GM21737 (cell line): Measurements from ENCODE around the gene GPN2.
A peak's percentile ranks its signal among the peaks of the same experiment; 100 is the strongest.
"Not testable (repeated sequence)": the region's sequence is repeated elsewhere in the genome, so short reads cannot be mapped to it uniquely, and the experiment has no call there.

Experiments used
- ATAC-seq: cut with Tn5 transposase; IDR thresholded peaks from one replicate; pipeline ENCODE4 v1.9.1; 2021; ENCODE audit warnings: mild to moderate bottlenecking, moderate library complexity; ENCODE audit not compliant: unreplicated experiment

Gene GPN2

DNA sequence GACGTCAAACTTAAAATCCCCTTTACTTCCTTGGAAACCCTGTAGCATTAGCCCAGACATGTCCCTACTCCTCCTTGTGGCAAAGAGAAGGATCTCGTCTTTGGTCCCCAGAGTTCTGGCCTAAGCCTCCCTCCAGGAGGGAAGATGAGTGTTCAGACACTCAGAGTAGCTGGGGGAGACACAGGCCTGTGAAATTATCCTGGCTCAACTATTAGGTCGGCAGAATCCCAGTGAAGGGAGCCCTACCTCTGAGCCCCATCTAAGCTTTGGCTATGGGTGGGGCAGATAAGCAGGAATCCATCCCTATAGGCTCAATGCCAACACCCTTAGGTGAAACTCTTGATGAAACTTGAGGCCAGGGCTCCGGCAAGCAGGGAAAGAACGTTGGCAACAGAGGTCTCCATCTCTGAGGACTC is 28.8 kb downstream of the GPN2 start:
- no peak for ATAC-seq

DNA sequence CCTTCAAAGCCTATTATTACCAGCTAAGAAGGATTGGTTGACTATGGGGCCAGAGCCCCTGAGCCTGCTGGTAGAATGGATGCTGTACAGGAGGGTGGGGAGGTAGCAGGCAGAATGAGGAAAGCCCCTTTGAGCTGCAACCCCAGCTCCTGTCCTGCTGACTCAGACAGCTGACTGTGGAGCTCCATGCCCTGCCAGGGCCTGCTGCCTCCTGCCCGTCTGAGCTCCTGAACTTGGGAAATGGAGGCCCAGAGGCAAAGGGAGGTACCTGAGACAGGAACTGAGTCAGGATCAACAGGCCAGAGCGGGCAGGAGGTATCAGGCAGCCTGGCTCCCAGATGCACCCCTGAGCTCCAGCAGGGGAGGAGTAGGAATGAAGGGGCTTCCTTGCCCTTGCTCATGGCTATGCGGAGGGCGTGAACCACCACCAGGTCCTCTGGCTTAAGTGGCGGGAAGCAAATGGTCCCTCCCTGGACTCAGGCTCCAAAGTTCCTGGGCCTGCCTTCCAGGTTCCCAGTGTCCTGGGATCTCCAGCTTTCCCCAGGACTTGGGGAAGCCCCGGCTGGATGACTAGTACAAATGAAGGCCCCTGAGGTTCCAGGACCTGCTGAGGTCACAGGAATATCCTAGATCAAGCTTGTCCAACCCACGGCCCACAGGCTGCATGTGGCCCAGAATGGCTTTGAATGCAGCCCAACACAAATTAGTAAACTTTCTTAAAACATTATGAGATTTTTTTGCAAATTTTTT is 31.0 kb downstream of the GPN2 start:
- ATAC-seq = no peak

DNA sequence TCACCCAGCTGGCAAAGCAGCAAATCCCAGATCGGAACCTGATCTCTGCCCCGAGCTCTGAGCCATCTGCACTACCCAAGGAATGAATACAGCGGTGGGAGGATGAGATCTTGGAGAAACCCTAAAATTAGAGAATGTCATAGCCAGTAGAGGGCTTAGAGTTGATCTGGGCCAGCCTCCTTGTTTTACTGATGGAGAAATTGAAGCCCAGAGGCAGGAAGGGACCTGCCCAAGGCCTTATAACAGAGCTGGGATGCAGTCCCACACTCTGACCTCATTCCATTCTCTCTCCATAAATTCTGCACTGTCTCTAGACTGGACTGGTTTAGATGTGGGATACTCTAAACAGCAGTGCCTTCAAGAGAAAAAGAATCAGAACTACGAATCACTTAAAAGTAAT is 31.9 kb downstream of the GPN2 start:
- no peak for ATAC-seq

DNA sequence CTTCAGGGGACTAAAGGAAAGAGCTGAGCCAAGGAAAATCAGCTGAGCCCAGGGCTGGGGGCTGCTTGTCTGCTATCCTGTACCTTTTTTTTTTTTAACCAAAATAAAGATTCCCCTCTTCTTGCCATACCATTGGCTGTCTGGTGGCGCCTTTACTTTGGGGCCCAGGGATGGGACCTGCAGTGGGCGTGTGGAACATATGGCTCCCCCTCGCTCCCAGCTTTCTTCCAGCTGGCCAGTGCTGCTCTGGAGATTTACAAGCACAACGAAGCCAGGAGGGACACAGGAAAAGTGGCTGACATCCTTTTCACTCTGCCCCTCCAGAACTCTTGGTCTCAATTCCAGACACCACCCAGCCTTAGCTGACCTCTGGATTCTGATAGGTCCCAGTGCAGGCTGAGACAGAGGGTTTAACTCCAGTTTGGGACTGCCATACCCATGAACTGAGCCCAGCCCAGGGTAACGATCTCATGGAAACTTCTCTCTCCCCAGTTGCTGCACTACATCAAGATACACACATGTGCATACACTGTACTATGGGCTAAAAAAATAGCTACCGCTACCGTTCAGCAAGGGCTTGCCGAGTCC is 32.5 kb downstream of the GPN2 start:
- ATAC-seq = no peak

DNA sequence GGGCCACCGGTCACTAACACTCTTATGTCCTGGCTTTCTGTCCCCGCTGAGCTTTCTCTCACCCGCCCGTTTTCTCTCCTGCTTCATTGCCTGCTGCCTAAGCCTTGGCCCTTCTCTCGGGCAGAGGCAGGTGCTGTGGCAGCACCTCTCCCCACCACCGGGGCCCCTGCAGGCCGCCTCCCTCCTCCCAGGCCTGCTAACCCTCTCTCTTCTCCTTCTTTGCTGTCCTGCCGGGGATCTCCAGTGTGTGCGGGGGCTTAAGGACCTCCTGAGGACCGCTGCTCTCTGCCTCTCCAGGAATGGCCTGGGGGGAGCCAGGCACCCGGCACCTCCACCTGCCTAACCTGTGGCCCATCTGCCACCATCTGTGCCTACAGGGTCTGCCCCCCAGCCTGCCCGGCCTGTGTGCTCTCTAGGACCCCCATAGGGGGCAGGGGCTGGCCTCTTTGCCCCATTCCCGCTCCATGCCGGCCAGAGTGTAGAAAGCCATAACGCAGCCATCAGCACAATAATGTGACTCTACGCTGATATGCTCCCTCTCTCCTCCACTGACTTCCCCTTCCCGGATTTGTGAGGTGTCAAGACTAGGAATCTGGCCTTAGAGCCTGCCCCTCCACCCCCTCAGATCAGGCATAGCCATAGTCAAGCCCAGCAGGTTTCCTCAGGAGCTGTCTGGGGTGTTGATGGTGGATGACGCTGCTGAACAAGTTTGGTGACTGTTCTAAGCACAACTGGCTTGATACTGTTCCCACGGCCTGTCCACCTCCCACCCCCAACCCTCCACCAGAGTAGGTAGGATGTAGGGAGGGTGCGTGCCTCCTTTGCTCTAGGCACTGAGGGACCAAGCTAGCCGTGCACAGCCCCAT is 33.2 kb downstream of the GPN2 start:
- no peak for ATAC-seq

DNA sequence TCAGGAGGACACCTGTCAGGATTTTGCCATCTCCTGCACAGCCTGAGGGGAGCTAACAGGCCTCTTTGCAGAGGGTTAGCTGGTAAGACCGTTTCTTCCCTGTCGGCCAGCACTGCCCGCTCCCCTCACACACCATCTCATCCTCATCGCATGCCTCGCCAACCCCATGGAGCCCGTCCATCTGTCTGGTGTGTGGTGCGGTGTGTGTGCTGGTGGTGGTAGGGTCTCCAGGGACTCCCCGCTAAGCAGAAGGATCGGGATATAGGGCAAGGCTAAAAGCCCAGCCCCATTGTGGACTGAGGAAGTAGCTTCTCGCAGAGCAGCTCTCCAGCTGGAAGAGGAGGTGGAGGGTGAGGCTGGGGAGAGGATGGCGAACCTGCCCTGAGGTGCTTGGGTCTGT is 33.9 kb downstream of the GPN2 start:
- no peak for ATAC-seq

DNA sequence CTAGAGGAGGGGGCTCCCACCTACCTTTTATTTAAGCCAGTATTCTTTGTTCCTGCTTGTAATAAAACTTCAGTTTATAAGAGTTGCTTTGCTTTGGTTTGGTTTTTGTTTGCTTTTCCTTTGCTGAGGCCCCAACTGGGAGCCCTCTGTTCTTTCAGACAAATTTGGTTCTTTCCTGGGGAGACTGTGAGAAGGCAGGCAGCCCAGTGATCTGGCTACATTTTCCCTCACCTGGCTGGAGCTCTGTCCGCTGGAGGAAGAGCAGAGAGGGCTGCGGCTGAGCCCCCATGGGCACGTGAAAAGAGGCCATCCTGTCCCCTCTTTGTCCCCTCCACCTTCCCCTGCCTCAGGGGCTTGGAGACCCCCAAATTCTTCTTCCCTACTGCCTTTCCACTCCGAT is 34.4 kb downstream of the GPN2 start:
- ATAC-seq = no peak

DNA sequence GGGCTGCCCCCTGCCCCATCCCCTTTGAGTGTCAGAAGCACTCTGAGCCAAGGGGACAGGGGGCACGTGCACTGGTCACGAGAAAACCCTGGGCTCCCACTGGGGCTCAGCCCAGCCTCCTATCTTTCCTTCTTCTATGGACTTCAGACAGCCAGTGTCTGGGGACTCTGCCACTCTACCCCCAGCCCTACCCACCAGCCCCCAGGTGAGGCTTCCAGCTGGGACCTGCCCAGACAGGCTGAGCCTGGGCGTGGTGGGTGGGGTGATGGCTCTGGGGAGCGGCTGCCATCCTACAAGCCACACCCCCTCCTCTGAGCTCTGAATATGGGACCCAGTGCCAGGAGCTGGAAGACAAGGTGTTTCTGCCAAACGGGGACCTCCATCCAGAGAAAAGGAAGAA is 35.2 kb downstream of the GPN2 start:
- no peak for ATAC-seq

DNA sequence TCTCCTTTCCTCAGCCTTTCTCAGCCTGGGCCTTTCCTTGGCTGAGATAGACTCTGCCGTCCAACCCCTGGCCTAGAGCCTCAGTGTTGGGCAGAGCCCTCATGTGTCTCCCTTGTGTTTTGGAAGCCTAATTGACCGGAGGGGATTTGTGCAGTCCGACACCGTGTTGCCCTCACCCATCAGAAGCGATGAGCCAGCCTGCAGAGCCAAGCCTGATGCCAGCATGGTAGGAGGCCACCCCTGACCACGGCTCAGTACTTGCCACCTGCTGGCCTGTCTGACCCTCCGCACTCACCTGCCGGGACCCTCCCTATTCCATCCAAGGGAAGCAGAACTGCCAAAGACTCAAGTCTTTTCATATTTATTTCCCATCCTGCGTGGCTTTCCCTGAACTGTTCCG is 36.5 kb downstream of the GPN2 start:
- ATAC-seq = no peak

DNA sequence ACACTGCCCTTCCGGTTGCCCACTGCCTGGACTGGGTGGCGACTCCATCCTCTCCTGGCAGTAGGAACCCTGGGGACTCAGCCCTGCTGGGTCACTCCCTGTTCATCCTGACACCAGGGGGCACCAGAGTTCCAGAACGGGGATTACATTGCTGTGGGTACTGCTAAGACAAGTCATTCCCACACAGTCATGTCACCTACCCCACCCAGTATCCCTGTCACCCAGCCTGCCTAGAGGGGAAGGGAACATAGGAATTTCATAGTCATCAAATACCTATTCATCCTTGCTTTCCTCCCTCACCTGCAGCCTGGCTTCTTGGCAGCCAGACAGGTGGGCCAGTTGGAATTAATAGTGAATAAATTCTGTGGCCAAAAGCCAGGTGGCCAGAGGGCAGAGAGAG is 36.9 kb downstream of the GPN2 start:
- ATAC-seq = no peak

DNA sequence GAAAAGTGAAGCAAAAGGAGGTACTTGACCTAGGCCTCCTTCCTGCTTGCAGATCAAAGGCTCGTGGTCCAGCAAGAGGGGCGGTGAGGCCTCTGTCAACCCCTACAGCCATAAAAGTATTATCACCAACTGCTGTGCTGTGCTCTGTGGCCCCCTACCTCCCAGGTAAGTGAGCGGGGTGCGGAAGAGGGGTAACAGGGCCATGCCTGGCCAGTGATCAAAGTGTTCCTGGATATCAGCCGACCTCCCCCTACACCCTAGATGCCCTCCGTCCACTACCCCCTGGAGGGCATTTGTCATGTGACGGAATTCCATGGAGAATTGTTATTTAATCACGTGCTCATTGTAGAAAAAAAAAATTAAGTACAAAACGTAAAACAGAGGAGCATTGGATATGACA is 37.4 kb downstream of the GPN2 start:
- no peak for ATAC-seq

DNA sequence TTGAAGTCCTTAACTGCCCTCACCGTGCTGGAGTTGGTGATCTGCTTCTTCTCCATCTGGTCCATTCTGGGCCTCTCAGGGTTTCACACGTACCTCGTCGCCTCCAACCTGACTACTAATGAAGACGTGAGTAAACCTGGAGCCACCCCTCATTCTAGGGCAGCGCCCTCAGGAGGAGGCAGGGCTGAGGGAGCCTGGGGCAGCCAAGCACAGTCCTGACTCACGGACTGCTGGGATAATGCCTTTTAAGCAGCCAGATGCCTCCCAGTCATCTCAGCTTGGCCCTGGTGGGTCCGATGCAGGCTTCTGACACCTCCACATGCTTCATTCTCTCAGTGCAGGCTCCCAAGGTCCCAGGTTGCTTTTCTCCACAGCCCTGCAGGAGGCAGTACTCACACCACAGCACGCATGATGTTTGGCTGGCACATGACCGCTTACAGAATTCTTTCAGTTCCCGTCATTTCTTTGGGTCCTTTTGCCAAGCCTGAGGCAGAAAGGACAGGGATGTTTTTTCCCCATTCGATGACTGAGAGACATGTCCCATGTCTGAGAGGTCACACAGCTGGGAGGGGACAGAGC is 38.9 kb downstream of the GPN2 start:
- no peak for ATAC-seq

DNA sequence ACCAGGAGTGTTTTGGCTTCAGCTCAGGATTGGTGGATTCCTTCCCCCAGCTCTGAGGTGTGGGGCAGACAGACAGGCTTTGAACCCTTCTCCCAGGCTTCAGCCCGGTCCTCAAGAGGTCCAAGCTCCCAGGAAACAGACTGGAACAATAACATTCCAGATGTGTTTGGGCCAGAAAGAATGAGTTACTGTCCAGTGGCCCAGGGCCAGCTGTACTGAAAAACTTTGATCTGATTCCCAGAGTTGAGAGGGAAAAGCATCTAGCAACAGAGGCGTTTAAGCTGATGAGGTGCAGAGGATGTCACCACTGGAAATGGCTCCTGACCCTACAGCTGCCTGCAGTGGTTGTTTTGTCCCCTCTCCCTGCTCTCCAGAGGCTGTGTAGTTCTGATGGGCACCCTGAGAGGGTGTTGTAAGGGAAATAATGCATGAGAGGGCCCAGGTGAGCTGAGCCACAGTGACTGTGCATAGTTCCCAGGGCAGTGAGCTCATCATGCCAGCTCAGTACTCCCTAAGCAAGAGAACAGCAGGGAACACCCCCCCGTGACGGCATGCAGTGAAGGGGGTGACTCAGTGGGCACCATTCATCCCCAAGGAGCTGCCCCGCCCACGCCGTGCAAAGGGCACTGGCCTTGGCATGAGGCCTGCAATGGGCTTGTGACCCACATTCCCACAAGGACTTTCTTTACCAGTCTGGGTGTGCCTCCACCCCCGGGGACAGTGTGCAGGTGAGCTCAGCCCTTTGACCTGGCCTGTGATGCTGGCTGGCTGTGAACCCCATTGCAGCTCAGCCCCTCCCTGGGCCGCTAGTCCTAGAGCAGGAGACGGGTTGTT is 40.9 kb downstream of the GPN2 start:
- no peak for ATAC-seq

DNA sequence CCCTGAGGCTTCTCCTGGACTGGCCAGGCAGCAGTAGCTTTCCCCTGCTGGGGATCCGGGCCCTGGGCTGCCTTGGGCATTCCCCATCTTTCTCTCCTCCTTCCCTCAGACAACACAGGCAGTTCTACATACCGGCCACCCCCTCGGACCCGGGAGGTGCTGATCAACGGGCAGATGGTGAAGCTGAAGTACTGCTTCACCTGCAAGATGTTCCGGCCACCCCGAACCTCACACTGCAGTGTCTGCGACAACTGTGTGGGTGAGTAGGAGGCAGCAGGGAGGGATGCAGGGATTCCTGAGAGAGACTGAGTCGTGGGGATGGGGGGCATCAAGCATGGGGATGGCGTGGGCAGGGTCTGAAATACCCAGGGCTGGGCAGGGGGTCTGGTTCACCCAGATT is 41.6 kb downstream of the GPN2 start:
- no peak for ATAC-seq

DNA sequence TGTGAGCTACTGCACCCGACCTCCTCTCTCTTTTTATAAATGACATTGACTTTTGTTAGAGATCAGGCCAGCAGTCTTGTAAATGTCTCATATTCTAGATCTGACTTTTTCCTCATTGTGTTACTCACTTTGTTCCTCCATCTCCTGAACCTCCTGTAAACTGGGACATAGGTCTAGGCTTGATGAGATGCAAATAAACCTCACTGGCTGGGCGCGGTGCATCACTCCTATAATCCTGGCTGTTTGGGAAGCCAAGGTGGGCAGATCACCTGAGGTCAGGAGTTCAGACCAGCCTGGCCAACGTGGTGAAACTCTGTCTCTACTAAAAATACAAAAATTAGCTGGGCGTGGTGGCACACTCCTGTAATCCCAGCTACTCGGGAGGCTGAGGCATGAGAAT is 42.3 kb downstream of the GPN2 start:
- not testable (repeated sequence) for ATAC-seq

DNA sequence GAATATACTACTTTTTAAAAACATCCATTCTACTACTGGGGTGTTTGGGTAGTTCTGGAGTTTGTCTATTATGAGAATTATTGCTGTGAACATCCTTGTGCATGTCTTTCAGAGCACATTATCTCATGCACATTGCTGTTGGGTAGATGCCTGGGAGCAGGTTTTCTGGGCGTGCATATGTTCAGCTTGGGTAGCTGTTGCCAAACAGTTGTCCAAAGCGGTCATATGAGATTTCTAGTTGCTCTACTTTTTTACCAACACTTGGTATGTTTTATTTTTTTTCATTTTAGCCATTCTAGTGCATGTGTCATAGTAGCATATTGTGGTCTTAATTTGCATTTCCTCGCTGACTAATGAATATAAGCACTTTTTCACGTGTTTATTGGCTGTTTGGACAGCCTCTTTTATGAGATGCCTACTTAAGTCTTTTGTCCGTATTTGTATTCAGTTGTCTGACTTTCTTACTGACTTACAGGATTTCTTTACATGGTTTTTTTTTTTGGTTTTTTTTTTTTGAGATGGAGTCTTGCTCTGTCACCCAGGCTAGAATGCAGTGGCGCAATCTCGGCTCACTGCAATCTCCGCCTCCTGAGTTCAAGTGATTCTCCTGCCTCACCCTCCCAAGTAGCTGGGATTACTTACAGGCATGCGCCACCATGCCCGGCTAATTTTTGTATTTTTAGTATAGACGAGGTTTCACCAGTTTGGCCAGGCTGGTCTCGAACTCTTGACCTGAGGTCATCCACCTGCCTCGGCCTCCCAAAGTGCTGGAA is 45.5 kb downstream of the GPN2 start:
- ATAC-seq = no peak

DNA sequence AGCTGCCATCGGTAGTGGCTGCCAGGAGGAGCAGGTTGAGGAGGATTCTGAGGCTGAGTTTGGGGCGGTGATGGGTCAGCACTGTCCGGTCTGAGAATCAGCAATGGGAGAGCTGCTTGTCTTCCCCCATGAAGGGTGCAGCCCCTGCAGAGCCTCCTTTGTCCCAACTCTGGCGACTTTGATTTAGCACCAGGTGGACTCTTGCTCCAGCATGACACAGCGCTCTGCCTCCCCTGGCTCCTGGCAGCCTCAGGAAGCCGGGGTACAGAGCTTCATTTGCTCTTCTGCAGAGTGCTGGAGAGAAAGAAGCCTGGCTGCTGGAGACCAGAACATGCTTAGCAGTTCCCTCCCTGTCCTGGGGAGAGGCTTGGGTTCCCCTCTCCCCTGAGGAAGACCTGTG is 50.3 kb downstream of the GPN2 start:
- ATAC-seq = no peak

DNA sequence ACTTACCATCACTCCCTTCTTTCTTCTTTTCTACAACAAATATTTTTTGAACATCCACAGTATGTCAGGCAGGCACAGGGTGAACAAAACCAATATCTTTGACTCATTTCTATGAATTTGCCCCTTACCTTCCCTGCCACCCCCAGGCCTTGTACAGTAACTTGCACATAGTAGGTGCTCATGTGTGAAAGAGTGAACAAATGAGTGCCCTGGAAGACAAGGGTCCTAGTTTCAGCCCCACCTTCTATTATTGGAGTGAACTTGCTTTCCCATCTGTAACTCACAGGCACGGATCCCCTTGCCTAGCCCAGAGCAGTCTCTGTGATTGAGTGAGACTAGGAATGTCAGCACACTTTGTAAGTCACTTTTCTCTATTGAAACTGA is 50.8 kb downstream of the GPN2 start:
- ATAC-seq = no peak

DNA sequence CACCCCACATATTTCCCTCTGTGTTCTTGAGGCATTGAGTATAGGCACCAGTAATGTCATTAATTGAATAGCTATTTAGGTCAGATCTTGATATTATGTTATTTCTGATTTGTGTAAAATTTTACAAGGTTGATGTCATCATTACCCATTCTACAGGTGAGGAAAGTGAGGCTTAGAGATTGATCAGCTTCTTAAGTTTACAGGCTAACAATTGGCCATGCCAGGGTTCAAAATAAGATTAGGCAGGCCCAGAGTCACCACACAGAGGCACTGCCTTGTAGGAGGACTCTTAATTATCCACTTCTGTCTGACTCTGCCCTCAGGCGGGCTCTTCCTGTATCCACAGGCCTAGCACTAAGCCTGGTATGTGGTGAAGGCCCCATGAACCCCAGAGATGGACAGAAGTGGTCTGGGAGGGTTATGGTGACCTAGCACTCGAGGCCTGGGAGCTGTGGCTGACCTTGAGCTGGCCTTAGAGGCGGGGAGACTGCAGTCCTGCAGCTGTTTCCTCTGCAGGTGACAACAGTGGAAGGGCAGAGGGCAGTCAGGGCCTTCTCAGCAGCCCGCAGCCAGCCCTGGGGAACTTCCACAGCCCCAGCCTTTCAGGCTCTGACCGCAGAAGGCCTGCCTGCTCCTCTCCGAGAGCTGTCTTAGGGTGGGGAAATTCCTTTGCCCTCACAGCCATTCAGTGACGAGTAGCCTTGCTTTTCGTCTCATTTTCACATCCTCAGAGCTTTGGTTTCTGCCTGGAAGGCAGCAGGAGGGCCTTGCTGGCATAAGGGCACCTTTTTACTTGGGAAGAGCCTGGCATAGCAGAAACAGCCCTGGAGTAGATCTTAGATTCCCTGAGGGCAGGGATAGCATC is 51.4 kb downstream of the GPN2 start:
- peak; percentile 87 for ATAC-seq
